HT-29 (cell line): ENCODE results near the gene EMP3. TPM values are rescaled to one million over a fixed set of nuclear protein-coding genes. Genes with fewer than 3 reads are reported as not detected.
A peak's percentile ranks its signal among the peaks of the same experiment; 100 is the strongest.
"Not testable (repeated sequence)": the region's sequence is repeated elsewhere in the genome, so short reads cannot be mapped to it uniquely, and the experiment has no call there.

Source experiments
- DNase-seq: peaks from one replicate; pipeline ENCODE4 v3.0.0-alpha.2; 2015; ENCODE audit warnings: low spot score
- total RNA-seq: library from RNA; depleted of rRNA; stranded (reverse); fragments of >200 nt; shearing (Covaris generic); gene quantifications from 2 replicates; pipeline ENCODE4 v1.2.3, GENCODE V29; 2014

Gene EMP3
- total RNA-seq, 1 experiment from 2014 or later: not detected

GRCh38 chr19:48317708-48317960, 7.7 kb upstream of the EMP3 start:
- not testable (repeated sequence) for DNase-seq

GRCh38 chr19:48318286-48318987, 6.9 kb upstream of the EMP3 start:
- DNase-seq: no peak

- peak; percentile 94 for DNase-seq
These were observed 5.5 kb upstream of the EMP3 start for GRCh38 chr19:48319647-48320541.

GRCh38 chr19:48321372-48321621, 4.1 kb upstream of the EMP3 start:
- peak; percentile 99 for DNase-seq

GRCh38 chr19:48321622-48322591, 3.4 kb upstream of the EMP3 start:
- DNase-seq: peak; percentile 100

- DNase-seq: peak; percentile 74
These were observed 4.0 kb downstream of the EMP3 start for GRCh38 chr19:48329167-48329891.

GRCh38 chr19:48330012-48330681, 4.8 kb downstream of the EMP3 start:
- DNase-seq: peak; percentile 97

- DNase-seq: no peak
These were observed 7.0 kb downstream of the EMP3 start for GRCh38 chr19:48332351-48332661.

- DNase-seq: peak; percentile 100
These were observed 7.5 kb downstream of the EMP3 start for GRCh38 chr19:48332662-48333466.

GRCh38 chr19:48333467-48334384, 8.4 kb downstream of the EMP3 start:
- peak; percentile 99 for DNase-seq

GRCh38 chr19:48338253-48338755, 13.0 kb downstream of the EMP3 start:
- DNase-seq: no peak

- DNase-seq: no peak
These were observed 13.6 kb downstream of the EMP3 start for GRCh38 chr19:48338802-48339503.

GRCh38 chr19:48340995-48341394, 15.6 kb downstream of the EMP3 start:
- DNase-seq: no peak

GRCh38 chr19:48341515-48342413, 16.4 kb downstream of the EMP3 start:
- no peak for DNase-seq

GRCh38 chr19:48342414-48342738, 17.0 kb downstream of the EMP3 start:
- DNase-seq: no peak

- no peak for DNase-seq
These were observed 17.6 kb downstream of the EMP3 start for GRCh38 chr19:48342841-48343540.

GRCh38 chr19:48344892-48345291, 19.5 kb downstream of the EMP3 start:
- peak; percentile 41 for DNase-seq
